ENCODE results near the gene GTSE1.

Gene GTSE1

DNA sequence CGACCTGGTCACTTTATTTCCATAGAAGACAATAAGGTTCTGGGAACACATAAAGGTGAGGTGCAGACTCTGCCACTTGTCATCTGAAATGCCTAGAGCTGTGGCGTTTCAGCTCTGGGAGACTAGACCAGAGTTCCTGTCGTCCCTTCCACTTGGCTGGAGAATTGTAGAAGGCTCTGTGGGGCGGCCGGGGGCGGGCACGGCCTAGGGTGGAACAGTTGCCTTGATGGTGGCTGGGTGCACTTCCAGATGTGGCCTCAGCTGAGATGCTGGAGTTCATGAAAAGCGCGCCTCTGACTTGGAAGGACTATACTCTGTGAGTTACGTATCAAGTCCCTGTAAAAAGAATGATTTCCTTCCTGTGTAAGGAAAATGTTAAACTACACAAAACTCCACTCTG is 55.6 kb downstream of the GTSE1 start:
- DNase-seq (ENCODE audit: low read depth) = no peak

GRCh38 chr22:46352691-46353386 is 56.2 kb downstream of the GTSE1 start:
- DNase-seq (ENCODE audit: low read depth) = no peak

DNA sequence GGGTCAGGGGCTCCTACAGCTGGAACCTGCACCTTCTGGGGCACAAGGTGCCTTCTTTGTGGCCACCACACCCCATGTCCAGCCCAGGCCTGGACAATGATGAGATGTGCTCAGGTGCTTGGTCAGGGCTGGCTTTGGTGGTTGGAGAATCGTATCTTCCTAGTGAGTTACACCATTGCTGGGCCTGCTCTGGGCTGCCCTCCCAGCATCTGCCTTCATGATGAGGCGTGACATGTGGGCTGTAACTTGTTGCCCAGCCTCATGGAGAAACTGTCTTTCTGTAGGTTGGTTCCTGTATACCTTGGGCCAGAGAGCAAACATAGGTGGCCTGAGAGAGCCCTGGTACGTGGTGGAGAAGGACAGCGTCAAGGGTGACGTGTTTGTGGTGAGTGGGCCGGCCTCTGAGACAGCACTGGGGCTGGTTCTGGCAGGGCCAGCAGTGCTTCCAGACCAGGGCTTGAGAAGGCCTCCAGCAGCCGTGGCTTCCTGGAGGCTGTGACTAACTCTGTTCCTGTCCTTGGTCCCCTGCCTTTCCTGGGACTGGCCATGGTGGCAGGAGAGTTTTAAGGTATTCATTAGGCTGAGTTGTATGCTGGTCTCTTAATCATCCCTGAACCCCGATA is 56.9 kb downstream of the GTSE1 start:
- DNase-seq (ENCODE audit: low read depth) = no peak

- DNase-seq (ENCODE audit: low read depth) = no peak
Measured at GRCh38 chr22:46354176-46354992, 57.7 kb downstream of the GTSE1 start.

DNA sequence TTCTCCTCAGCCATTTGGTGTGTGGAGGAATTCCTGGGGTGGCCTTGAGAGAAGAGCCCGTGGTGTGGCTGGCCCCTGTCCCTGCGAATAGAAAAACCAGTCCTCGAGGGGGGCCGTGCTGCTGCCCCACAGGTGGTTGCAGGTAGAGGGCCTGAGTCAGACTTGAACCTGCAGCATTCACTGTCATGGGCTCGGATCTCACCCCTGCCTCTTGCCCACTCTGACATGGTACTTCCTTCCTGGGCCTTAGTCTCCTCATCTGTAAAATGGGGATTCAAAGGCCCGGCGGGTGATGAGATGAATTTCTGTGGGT is 58.3 kb downstream of the GTSE1 start:
- DNase-seq (ENCODE audit: low read depth) = no peak

GRCh38 chr22:46355369-46355995 is 58.8 kb downstream of the GTSE1 start:
- peak; percentile 22 for DNase-seq (ENCODE audit: low read depth)

- DNase-seq (ENCODE audit: low read depth) = no peak
Measured at GRCh38 chr22:46355996-46356471, 59.4 kb downstream of the GTSE1 start.

DNA sequence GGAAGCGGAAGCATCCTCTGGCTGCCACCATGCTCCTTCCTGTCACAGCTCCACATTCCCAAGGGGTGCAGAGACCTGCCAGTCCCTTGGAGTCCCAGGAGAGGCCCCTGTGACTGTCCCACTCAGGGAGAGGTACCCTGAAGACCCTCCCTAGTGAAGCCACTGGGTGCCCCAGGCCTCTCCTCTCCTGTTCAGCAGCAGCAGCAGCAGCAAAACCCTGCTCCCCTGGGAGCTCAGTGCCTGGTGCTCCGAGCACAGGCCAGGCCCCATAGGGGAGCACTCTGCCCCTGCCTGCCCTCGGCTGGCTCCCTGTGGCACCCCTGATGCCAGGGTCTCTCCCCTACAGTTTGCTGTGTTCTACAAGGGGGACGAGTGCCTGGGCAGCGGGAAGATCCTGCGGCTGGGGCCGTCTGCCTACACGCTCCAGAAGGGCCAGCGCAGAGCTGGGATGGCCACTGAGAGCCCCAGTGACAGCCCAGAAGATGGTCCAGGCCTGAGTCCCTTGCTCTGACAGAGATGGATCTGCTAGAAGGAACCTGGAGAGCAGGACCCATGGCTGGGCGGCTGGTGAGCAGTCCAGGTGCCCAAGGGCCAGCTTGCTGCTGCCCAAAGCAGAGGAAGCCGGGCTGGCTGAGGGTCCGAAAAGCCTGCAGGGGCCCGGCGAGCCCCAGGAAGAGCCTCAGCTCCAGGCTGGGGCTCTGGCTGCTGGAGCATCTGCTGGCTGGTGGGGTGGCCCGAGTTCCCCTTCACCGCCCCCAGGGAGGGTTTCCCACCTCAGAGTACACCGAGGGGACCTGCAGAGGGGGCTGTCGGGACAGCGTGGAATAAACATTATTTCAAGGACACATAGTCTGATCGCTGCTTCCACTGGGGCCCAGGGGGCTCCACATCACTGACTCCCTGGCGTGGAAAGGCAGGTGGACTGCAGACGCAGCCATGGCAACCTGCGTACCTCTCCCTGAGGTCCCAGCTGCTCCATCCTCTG is 60.1 kb downstream of the GTSE1 start:
- DNase-seq (ENCODE audit: low read depth) = no peak

DNA sequence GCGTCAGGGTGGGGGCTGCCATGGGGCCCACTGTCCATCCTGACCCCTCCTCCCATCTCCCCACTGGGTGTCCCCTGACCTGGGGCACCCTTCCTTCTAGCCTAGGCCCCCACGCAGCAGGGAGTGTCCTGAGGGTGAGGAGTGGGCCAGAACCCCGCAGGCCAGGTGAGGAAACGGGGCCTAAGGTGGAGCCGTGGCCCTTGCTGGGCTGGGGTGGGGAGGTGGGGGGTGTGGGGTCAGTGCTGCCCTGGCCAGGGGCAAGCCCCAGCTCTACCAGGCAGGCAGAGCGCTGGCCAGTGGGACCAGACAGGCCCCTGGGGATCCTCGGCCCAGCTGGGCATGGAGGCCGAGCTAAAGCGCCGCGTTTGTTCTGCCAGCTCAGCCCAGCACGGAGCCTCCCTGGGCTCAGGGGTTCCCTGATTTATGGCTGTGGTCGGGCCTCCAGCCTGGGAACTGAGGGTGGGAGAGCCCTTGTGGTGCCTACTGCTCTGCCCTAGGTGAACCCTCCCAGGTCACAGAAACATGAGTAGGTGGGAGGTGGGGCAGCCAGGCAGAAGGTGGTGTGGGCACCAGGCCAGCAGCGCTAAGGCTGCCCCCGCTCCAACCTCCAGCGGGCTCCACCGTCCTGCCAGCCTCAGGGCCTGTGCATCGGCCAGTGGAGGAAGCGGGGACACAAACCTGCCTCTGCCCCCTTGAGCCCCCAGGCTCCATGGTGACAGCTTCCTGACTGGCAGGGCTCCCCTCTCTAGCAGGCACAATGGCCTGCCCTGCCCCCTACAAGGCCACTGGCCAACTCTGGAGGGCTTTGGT is 61.2 kb downstream of the GTSE1 start:
- no peak for DNase-seq (ENCODE audit: low read depth)

DNA sequence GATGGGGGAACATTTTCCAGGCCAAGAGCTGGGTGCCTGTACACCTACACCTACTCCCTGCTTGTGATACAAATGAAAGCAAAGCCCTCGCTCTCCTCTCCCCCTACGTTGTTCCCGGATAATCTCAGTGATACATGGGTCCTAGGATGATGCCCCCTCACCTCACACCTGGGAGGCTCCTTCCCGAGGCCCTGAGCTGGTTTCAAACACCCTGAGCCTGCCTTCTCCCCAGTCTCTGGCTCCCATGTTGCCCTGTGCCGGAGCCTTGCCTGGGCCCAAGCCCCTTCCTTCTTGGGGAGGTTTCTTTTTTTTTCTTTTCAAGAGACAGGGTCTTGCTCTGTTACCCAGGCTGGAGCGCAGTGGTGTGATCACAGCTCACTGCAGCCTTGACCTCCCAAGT is 62.1 kb downstream of the GTSE1 start:
- DNase-seq (ENCODE audit: low read depth) = no peak

GRCh38 chr22:46359362-46359761 is 62.7 kb downstream of the GTSE1 start:
- no peak for DNase-seq (ENCODE audit: low read depth)

- DNase-seq (ENCODE audit: low read depth) = no peak
Measured at GRCh38 chr22:46360097-46360496, 63.4 kb downstream of the GTSE1 start.

DNA sequence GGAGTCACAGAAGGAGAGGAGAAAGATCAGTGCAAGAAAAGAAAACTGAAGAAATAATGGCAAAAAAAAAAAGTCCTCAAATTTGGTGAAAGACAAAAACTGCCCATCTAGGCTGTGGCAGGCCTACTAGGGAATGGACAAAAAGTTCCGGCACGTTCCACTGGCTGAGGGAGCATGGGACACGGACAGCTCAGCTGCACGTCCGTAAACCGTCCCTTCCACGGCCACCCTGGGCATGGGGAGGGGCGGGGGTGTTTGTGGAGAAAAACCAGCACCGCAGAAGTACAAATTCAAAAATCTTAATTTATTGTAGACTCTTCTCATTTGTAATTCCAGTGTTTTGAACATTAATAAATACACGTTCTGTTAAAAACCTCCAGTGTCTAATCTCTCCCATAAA is 64.2 kb downstream of the GTSE1 start:
- no peak for DNase-seq (ENCODE audit: low read depth)

DNA sequence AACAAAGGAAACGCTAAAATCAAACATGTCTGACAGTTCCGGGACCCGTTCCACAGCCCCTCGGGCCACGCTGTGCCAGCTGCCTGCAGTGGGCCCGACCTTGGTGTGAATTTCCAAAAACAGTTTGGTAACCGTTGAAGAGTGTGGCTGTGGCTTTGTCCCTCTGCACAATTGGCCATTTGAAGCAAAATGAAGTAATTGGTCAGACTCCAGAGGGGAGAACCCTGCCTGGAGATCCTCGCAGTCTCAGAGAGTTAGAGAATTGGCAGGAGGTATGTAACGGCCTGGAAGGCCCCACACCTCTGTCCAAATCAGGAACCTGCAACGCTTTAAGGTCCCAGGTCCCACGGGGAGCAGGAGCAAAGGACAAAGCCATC is 65.1 kb downstream of the GTSE1 start:
- DNase-seq (ENCODE audit: low read depth) = no peak

GRCh38 chr22:46362203-46362933 is 65.7 kb downstream of the GTSE1 start:
- DNase-seq (ENCODE audit: low read depth) = no peak

GRCh38 chr22:46362934-46363515 is 66.4 kb downstream of the GTSE1 start:
- DNase-seq (ENCODE audit: low read depth) = no peak

- DNase-seq (ENCODE audit: low read depth) = no peak
Measured at GRCh38 chr22:46363611-46364321, 67.1 kb downstream of the GTSE1 start.

- DNase-seq (ENCODE audit: low read depth) = no peak
Measured at GRCh38 chr22:46364341-46365165, 67.9 kb downstream of the GTSE1 start.
